Effector memory CD8-positive, alpha-beta T cell (primary cell): ENCODE results near the gene DIO1.
"Not testable (repeated sequence)": the region's sequence is repeated elsewhere in the genome, so short reads cannot be mapped to it uniquely, and the experiment has no call there.

Experiments
- ATAC-seq: fragments of 150-1000 bp; cut with Tn5 transposase; replicated peaks from 2 replicates; pipeline ENCODE4 v1.10.0; 2021; ENCODE audit warnings: mild to moderate bottlenecking, moderate library complexity
- DNase-seq, 3 experiments: peaks; one replicate each; pipeline ENCODE4 v3.0.0; 2021
- H3K27ac Mint-ChIP-seq, 2 donors: one replicate each; pipeline ENCODE4 v1.8.0; 2022; ENCODE audit warnings: mild to moderate bottlenecking in 2 of 2, mixed read lengths in 2 of 2, moderate library complexity in 2 of 2
- H3K27me3 Mint-ChIP-seq, 2 donors: one replicate each; pipeline ENCODE4 v1.8.0; 2022; ENCODE audit warnings: mixed read lengths in 2 of 2
- H3K36me3 Mint-ChIP-seq: one replicate; pipeline ENCODE4 v1.8.0; 2022; ENCODE audit warnings: mild to moderate bottlenecking, moderate library complexity, mixed read lengths; ENCODE audit not compliant: insufficient read depth
- H3K4me1 Mint-ChIP-seq, 2 donors: one replicate each; pipeline ENCODE4 v1.8.0; 2022; ENCODE audit warnings: low read depth in 2 of 2, mixed read lengths in 2 of 2
- H3K4me3 Mint-ChIP-seq, 2 donors: one replicate each; pipeline ENCODE4 v1.8.0; 2022; ENCODE audit warnings: mild to moderate bottlenecking in 2 of 2, mixed read lengths in 2 of 2, moderate library complexity in 2 of 2
- H3K9me3 Mint-ChIP-seq, 2 donors: one replicate each; pipeline ENCODE4 v1.8.0; 2022; ENCODE audit warnings: mixed read lengths in 2 of 2

The DIO1 gene

DNA sequence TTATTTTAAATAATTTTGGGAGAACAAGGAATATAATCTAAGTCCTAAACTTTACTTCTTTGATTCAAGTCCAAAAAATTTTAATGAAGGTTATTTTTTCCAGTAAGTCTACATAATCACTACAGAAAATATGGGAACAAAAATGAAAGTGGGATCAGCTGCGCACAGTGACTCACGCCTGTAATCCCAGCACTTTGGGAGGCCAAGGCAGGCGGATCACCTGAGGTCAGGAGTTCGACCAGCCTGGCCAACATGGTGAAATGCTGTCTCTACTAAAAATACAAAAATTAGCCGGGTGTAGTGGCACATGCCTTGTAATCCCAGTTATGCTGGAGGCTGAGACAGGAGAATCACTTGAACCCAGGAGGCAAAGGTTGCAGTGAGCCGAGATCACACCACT lies 10.4 kb upstream of the DIO1 start:
- not testable (repeated sequence) for ATAC-seq, H3K9me3 Mint-ChIP-seq, H3K4me3 Mint-ChIP-seq, H3K27me3 Mint-ChIP-seq, DNase-seq
- H3K36me3 Mint-ChIP-seq: peaks cover 22% of the 10 kb centered on the region
- H3K4me1 Mint-ChIP-seq: peaks cover 16 to 25% of the 10 kb centered on the region in 2 donors
- H3K27ac Mint-ChIP-seq: peak overlapping the region in 1 of 2 donors; percentile 44

DNA sequence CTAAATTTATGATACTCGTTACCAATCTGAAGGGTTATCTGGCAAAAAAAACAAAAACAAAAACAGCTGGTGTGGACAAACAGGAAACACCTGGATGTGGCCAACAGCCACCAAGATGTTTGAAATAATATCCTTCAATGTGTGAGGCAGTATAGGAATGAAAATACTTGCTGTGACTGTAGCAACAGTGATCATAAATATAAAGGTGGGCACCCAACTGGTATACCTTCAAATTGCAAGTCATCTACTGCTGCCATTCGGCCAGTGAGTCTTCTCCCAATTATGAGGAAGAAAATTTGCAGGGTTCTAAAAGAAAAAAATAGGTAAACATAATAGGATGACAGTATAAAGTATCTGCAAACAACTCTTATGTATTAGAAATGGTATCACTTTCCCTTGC lies 5.3 kb upstream of the DIO1 start:
- Mint-ChIP-seq H3K27me3 (no peaks in the 10 kb centered on the region), H3K36me3 (peaks cover 4% of the 10 kb centered on the region), H3K4me1 (peaks cover 29 to 30% of the 10 kb centered on the region in 2 donors), H3K27ac (peak overlapping the region in 1 of 2 donors; percentile 87), H3K4me3 (peak overlapping the region; percentile 95 to 100), H3K9me3 (no peaks in the 10 kb centered on the region)
- ATAC-seq: no peak
- no peak for DNase-seq

DNA sequence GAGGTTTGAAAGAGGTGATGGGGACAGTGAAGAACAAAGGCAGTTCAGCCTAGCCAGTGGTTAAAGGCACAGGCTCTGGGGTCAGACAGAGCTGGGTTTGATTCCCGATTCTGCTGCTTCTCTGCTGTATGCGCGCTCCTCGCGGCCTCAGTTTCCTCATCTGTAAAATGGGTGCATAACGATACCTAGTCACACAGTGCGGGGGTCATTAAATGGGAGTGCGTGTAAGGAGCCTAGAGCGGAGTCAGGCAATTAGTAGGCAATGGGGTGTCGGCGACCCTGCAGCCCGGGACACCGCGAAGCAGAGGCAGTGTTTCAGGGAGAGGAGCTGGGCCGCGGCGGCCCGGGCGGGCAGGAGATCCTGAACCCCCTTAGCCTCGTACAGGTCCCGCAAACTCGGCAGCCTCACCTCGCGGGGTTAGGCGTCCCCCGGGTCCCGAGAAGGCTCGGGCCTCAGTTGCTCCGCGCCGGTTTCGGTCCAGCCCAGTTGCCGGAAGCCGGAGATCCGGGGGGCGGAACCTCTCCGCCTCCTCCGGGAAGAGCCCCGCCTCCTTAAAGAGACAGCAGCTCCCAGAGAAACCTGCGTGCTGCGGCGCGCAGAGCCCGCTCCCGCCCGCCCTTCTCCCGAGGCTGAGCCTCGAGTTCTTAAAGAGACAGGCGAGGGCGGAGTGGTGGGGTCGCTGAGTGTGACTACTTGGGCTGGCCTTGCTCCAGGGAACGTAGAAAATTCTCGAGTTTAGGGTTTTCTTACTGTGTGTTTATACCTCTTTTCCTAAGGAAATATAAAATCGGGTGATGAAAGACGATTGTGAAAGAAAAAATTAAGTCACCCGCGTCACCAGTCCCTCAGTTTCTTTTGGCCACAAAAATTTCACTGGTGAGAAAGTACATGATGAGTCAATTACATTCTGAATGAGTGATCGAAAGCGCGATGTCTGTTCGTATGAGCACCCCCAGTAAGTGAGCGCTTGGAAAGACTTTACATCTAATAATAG lies 4.4 kb upstream of the DIO1 start, which contains the start of gene YIPF1:
Gene YIPF1 (minus strand): TSS at position 494 of the 995 bp plus-strand sequence. CDS start 860 bp downstream, outside the sequence.
- Mint-ChIP-seq H3K4me1 (peaks cover 29 to 30% of the 10 kb centered on the region in 2 donors), H3K27me3 (no peaks in the 10 kb centered on the region), H3K27ac (peak within 1 kb of the TSS; percentile 87 to 96), H3K4me3 (peak within 1 kb of the TSS; percentile 95 to 100), H3K36me3 (peaks cover 4% of the 10 kb centered on the region), H3K9me3 (no peaks in the 10 kb centered on the region)
- DNase-seq (peak; percentile 75 to 78 (median 76)), ATAC-seq (peak; percentile 97)

DNA sequence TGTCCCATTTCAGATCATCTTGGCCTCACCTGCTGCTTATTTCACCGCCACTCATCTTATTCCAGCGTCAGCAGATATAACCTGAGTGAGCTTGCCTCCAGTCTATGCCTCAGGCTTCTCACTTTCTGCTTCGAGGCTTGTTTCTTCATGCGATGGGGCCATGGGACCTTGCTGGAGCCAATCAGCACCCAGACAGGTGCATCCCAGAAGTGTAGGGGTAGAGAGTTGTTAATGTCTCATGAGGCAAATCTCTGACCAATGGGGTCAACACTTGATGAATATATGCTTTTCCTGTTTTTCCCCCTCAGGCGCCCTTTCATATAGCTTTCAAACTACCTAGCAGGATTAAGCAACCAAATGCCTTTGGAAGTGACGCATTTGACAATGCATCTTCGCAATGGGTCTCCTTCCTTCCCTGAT lies 3.5 kb upstream of the DIO1 start:
- peaks cover 22 to 25% of the 10 kb centered on the region in 2 donors for H3K4me1 Mint-ChIP-seq
- peak overlapping the region; percentile 87 to 96 for H3K27ac Mint-ChIP-seq
- ATAC-seq (no peak), DNase-seq (no peak)
- H3K9me3 Mint-ChIP-seq: no peaks in the 10 kb centered on the region
- H3K4me3 Mint-ChIP-seq: peak overlapping the region; percentile 95 to 100
- peaks cover 4% of the 10 kb centered on the region for H3K36me3 Mint-ChIP-seq
- peaks cover 0 to 2% of the 10 kb centered on the region in 2 donors for H3K27me3 Mint-ChIP-seq

DNA sequence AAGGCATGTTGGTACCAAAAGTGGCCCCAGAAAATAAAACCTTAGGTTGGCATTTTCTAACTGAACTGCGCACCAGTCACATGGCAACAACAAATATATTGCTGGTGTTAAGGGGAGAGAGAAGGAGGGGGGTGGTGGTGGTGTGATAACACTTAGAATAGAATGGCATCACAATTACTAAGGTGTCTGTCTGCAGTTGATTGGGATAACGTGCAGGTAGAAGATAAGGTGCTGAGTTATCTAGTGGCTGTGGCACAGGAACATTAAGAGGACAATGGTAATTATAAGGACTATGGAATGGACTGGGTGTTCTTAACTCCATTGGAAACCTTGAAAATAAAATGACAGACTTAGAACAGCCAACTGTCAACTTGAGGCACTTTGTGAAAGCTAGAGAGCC lies 3.0 kb upstream of the DIO1 start:
- H3K9me3 Mint-ChIP-seq: no peaks in the 10 kb centered on the region
- H3K36me3 Mint-ChIP-seq: peaks cover 4% of the 10 kb centered on the region
- peaks cover 0 to 7% of the 10 kb centered on the region in 2 donors for H3K27me3 Mint-ChIP-seq
- H3K4me1 Mint-ChIP-seq: peaks cover 22 to 23% of the 10 kb centered on the region in 2 donors
- peak overlapping the region in 1 of 2 donors; percentile 95 for H3K4me3 Mint-ChIP-seq
- no peak for ATAC-seq
- no peak overlapping the region for H3K27ac Mint-ChIP-seq
- no peak for DNase-seq

DNA sequence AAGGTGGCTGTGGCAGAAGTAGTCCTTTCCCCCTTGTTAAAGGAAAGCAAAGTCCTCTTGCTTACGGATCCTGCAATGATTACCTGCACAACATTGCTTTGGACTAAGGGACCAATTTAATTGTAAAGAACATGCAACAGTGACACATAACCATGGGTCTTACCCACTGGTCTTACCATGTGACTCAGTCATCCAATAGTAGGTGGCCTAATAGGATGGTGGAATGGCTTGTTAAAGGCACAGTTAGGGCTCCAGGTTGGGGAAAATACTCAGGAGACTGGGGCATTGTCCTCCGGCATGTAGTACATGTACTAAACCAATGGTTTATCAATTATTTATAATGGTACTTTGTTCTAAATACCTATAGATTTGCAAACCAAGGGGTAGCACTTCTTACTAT lies 2.3 kb upstream of the DIO1 start:
- Mint-ChIP-seq H3K27me3 (peaks cover 0 to 7% of the 10 kb centered on the region in 2 donors), H3K27ac (no peak overlapping the region), H3K9me3 (no peaks in the 10 kb centered on the region), H3K4me1 (peaks cover 21 to 22% of the 10 kb centered on the region in 2 donors), H3K4me3 (no peak overlapping the region), H3K36me3 (peaks cover 4% of the 10 kb centered on the region)
- ATAC-seq (no peak), DNase-seq (no peak)

DNA sequence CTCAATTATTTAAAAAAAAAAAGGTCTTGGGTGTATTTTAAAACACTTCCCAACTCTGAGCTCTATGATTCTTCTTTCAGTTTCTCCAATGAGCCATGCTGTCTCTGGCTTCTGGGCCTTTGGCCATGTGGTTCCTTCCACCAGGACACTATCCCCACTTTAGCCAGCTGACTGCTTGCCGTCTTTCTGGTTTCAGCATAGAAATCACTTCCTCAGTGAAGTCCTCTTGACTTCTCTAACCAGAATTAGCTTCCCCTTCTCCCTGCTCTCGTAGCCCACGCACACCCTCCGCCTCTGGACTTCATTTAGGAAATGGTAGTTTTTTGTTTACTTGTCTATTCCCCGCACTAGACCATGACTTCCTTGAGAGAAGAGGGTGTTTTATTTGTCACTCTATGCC lies 1.1 kb upstream of the DIO1 start:
- ATAC-seq (no peak), DNase-seq (no peak)
- Mint-ChIP-seq H3K9me3 (no peaks in the 10 kb centered on the region), H3K4me3 (no peak overlapping the region), H3K27me3 (peaks cover 0 to 7% of the 10 kb centered on the region in 2 donors), H3K4me1 (peaks cover 15 to 18% of the 10 kb centered on the region in 2 donors), H3K36me3 (peaks cover 4% of the 10 kb centered on the region), H3K27ac (no peak overlapping the region)

DNA sequence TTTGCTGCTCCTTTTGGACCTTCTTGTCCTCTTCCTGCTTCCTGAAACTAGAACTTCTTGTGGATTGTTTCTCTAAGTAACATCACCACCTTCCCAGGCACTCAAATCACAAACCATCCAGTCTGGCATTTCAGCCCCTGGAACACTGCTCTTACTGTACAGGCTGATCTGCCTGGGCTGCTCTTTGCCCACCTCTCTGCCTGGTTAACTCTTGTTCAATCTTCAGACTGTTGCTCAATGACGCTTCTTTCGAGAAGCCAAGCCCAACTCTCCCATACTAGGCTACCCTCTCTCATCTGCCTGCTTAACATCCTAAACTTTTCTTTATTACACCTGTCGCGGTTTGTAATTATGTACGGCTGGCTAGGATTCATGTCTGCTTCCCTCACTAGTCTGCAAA lies 657 bp downstream of the DIO1 start:
- H3K4me1 Mint-ChIP-seq: peaks cover 5 to 7% of the 10 kb centered on the region in 2 donors
- H3K27me3 Mint-ChIP-seq: peaks cover 0 to 7% of the 10 kb centered on the region in 2 donors
- H3K36me3 Mint-ChIP-seq: no peaks in the 10 kb centered on the region
- H3K27ac Mint-ChIP-seq: peak overlapping the region in 1 of 2 donors; percentile 3
- H3K4me3 Mint-ChIP-seq: no peak overlapping the region
- DNase-seq: no peak
- no peak for ATAC-seq
- no peaks in the 10 kb centered on the region for H3K9me3 Mint-ChIP-seq

DNA sequence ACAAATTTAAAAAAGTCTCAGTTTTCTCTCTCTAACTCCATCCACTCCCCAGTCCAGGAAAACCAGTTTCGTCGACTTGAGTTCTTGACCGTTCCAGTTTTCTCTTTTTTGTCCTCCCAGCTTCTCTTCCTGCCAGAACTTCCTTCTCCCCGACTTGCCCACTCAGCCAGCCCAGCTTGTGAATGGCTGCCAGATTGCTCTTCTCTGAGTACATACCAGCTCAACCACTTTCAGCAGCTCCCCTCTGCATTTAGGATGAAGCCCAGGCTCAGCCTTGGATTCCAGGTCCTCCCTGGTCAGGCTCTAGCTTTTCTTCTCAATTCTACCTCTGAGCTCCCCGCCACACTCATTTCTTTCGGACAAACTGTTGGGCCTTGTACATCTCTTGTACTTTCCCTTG lies 1.4 kb downstream of the DIO1 start:
- no peak overlapping the region for H3K4me3 Mint-ChIP-seq

DNA sequence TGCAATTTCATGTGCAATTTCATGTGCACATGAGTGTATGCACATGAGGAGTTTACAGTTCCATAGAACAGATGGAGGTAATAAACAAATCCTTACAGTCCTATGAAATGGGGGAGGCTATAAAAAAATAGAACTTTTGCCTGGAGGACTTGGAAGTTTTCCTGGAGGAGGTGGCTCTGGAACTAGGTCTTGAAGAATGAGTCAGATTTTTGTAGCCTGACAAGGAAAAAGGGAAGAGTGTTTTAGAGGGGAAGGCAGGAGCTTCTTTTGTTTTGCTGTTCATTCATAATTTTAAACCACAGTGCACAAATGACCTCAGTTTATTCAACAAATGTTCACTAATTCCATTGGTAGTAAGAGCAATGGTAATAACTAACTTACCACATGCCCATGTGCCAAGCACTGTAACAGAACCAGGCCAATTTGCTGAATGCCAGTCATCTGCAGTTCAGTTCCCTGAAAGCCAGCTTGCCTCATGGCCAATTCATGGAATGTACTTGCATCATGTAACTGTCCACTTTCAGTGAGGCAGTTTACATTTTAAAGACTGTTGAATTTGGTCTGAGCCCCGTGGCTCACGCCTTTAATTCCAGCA lies 2.7 kb downstream of the DIO1 start:
- Mint-ChIP-seq H3K27me3 (peaks cover 0 to 7% of the 10 kb centered on the region in 2 donors), H3K4me3 (no peak overlapping the region), H3K36me3 (no peaks in the 10 kb centered on the region), H3K27ac (no peak overlapping the region), H3K4me1 (no peaks in the 10 kb centered on the region), H3K9me3 (no peaks in the 10 kb centered on the region)
- DNase-seq: no peak
- ATAC-seq: no peak

More for the DNA sequence above, 1.4 kb downstream of the DIO1 start:
- DNase-seq (no peak), ATAC-seq (no peak)
- H3K4me1 Mint-ChIP-seq: peaks cover 3 to 4% of the 10 kb centered on the region in 2 donors
- H3K36me3 Mint-ChIP-seq: no peaks in the 10 kb centered on the region
- H3K27me3 Mint-ChIP-seq: peaks cover 0 to 7% of the 10 kb centered on the region in 2 donors
- no peaks in the 10 kb centered on the region for H3K9me3 Mint-ChIP-seq
- H3K27ac Mint-ChIP-seq: no peak overlapping the region

DNA sequence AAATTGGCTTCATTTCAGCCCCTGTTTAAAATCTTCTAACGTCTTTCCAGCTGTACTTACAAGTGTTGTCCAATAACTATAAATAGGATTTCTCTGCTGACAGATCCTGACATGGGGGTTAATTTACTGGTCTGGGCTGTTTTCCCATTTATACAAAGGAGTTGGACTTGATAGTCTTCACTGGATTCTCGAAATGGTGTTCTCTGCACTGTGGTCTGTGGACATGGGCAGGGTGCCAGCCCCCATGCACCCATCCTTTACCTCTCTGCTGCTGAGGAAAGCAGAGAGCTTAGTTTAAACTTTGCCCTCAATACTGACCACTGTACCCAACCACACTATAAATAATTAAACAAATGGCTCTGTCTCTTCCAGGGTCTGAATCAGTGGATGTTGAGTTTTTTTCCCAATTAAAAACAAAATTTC lies 5.2 kb downstream of the DIO1 start:
- Mint-ChIP-seq H3K27me3 (peaks cover 0 to 7% of the 10 kb centered on the region in 2 donors), H3K36me3 (no peaks in the 10 kb centered on the region), H3K27ac (no peak overlapping the region), H3K4me1 (no peaks in the 10 kb centered on the region), H3K4me3 (no peak overlapping the region), H3K9me3 (no peaks in the 10 kb centered on the region)
- ATAC-seq (no peak), DNase-seq (no peak)

DNA sequence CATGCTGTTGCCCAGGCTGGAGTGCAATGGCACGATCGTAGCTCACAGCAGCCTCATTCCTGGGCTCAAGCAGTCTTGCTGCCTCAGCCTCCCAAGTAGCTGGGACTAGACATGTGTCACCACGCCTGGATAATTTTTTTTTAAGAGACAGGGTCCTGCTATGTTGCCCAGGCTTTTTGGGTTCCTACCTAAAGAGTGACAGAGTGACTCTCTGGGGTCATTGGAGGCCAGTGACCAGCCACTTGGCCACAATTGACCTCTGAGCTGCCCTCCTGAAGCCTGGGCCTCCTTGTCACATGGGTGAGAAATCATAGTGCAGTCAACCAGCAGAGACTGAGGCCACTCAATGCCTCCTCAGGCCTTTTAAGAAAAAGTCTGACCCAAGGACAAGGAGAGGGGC lies 5.7 kb downstream of the DIO1 start:
- Mint-ChIP-seq H3K4me3 (no peak overlapping the region), H3K4me1 (no peaks in the 10 kb centered on the region), H3K27me3 (peaks cover 0 to 7% of the 10 kb centered on the region in 2 donors), H3K27ac (no peak overlapping the region), H3K9me3 (no peaks in the 10 kb centered on the region), H3K36me3 (no peaks in the 10 kb centered on the region)
- ATAC-seq (no peak), DNase-seq (no peak)

DNA sequence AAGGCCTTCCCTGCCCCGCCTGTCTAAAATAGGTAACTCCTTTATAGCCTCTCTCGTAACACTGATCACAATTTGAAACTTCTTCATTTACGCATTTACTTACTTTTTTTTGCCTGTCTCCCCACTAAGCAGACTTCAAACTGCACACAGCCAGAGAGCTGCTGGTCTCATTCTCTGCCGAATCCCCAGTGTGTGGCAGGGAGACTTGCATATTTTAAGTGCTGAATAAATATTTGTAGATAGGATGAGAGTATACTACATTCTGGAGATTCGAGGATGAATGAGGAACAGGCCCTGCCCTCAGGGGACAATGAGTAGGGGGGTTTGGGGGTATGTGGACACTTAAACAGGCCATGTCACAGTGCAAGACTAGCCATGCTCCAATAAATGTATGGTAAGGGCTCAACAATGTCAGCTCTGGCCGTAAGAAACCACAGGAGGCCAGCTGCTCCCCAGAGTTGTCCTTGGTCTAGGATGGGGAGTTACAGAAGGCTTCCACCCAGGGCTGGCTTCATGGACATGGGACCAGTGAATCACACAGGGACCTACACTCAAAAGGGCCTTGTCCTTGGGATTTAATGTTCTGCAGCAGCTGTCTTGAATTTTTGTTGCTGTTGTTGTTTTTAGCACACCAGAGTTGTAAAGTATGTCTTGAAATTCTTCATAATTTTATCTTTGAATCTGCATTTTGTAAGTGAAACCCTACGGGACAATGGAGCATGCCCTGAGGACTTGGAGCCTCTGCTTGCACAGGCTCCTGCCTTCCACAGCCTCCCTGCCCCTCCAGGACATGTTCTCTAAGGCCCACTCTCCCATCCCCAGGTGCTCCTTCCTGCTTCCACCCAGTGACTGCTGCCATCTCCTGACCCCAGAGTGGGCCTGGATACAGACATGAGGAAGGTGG lies 8.5 kb downstream of the DIO1 start:
- DNase-seq (no peak), ATAC-seq (no peak)
- Mint-ChIP-seq H3K4me3 (no peak overlapping the region), H3K4me1 (no peaks in the 10 kb centered on the region), H3K36me3 (no peaks in the 10 kb centered on the region), H3K9me3 (no peaks in the 10 kb centered on the region), H3K27ac (peak overlapping the region in 1 of 2 donors; percentile 22), H3K27me3 (no peaks in the 10 kb centered on the region)
